ENCODE results near the gene TTC19.
A peak's percentile ranks its signal among the peaks of the same experiment; 100 is the strongest.

The TTC19 gene

GRCh38 chr17:15957206-15957605 lies 42.4 kb upstream of the TTC19 start:
- TF ChIP-seq POLR2AphosphoS5 (IDR thresholded peaks at IDR 0.05; ENCODE audit: low read depth) (no peak), SPI1 (IDR thresholded peaks at IDR 0.05; ENCODE audit: borderline replicate concordance, low read depth) (no peak), CTCF (IDR thresholded peaks at IDR 0.05; ENCODE audit: insufficient read depth, low read length) (no peak), GABPA (IDR thresholded peaks at IDR 0.05; ENCODE audit: low read depth) (no peak), REST (IDR thresholded peaks at IDR 0.05; ENCODE audit: insufficient replicate concordance, low read depth) (no peak)
- DNase-seq (ENCODE audit: low read depth in 1 of 2, low spot score in 1 of 2): no peak
- Histone ChIP-seq H3K27ac (replicated peaks) (no peak overlapping the region), H3K27me3 (ENCODE audit: insufficient read depth, poor library complexity, severe bottlenecking) (no peaks in the 10 kb centered on the region), H3K4me3 (replicated peaks; ENCODE audit: insufficient read depth, low read length) (no peak overlapping the region)

- Histone ChIP-seq H3K27ac (replicated peaks) (no peak overlapping the region), H3K27me3 (ENCODE audit: insufficient read depth, poor library complexity, severe bottlenecking) (no peaks in the 10 kb centered on the region), H3K4me3 (replicated peaks; ENCODE audit: insufficient read depth, low read length) (no peak overlapping the region)
- no peak for DNase-seq (ENCODE audit: low read depth in 1 of 2, low spot score in 1 of 2)
- TF ChIP-seq GABPA (IDR thresholded peaks at IDR 0.05; ENCODE audit: low read depth): no peak
- no peak for TF ChIP-seq SPI1 (IDR thresholded peaks at IDR 0.05; ENCODE audit: borderline replicate concordance, low read depth)
- TF ChIP-seq CTCF (IDR thresholded peaks at IDR 0.05; ENCODE audit: insufficient read depth, low read length): no peak
- no peak for TF ChIP-seq POLR2AphosphoS5 (IDR thresholded peaks at IDR 0.05; ENCODE audit: low read depth)
- no peak for TF ChIP-seq REST (IDR thresholded peaks at IDR 0.05; ENCODE audit: insufficient replicate concordance, low read depth)
Observed at GRCh38 chr17:15957608-15958307, 41.9 kb upstream of the TTC19 start.

GRCh38 chr17:15958484-15958854 lies 41.2 kb upstream of the TTC19 start:
- Histone ChIP-seq H3K4me3 (replicated peaks; ENCODE audit: insufficient read depth, low read length) (no peak overlapping the region), H3K27ac (replicated peaks) (peak overlapping the region; percentile 19; the same call in 1 of the 2 replicates), H3K27me3 (ENCODE audit: insufficient read depth, poor library complexity, severe bottlenecking) (no peaks in the 10 kb centered on the region)
- DNase-seq (ENCODE audit: low read depth in 1 of 2, low spot score in 1 of 2): peak in 1 of 2 experiments; percentile 2
- TF ChIP-seq REST (IDR thresholded peaks at IDR 0.05; ENCODE audit: insufficient replicate concordance, low read depth) (no peak), POLR2AphosphoS5 (IDR thresholded peaks at IDR 0.05; ENCODE audit: low read depth) (no peak), CTCF (IDR thresholded peaks at IDR 0.05; ENCODE audit: insufficient read depth, low read length) (no peak), SPI1 (IDR thresholded peaks at IDR 0.05; ENCODE audit: borderline replicate concordance, low read depth) (no peak), GABPA (IDR thresholded peaks at IDR 0.05; ENCODE audit: low read depth) (no peak)
